Measurements from ENCODE around the gene WDR44.

DNA sequence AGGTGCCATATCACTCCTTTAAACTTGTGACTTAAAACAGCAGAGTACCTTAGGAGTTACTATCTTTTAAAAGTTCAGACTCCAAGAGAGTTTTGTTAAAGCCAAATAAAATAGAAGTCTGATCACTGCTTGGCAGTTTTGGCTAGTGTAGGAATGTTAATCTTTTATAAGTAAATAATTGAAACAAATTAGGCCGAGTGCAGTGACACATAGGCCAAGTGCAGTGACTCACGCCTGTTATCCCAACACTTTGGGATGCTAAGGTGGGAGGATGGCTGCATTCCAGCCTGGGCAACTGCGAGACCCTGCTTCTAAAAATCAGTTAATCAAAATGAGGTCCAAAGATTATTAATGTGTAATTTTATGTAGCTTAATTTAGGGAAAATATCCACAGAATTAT lies 37.2 kb downstream of the WDR44 start:
- TF ChIP-seq CTCF (IDR thresholded peaks at IDR 0.05; ENCODE audit: insufficient read depth, low read length) (no peak), POLR2AphosphoS5 (IDR thresholded peaks at IDR 0.05; ENCODE audit: low read depth) (no peak), REST (IDR thresholded peaks at IDR 0.05; ENCODE audit: insufficient replicate concordance, low read depth) (no peak), GABPA (IDR thresholded peaks at IDR 0.05; ENCODE audit: low read depth) (no peak), SPI1 (IDR thresholded peaks at IDR 0.05; ENCODE audit: borderline replicate concordance, low read depth) (no peak)
